Lower leg skin (tissue), 3 donors: ENCODE data around the gene CACNB4.
"Not testable (repeated sequence)": the region's sequence is repeated elsewhere in the genome, so short reads cannot be mapped to it uniquely, and the experiment has no call there.

Experiments used
- CTCF ChIP-seq, 3 donors: fragments of 450-650 bp; IDR thresholded peaks; one replicate each; pipeline ENCODE4 v1.5.1; 2016; ENCODE audit warnings: antibody characterized with exemption in 3 of 3, mild to moderate bottlenecking in 3 of 3, moderate library complexity in 2 of 3
- POLR2A ChIP-seq, 2 donors: fragments of 450-650 bp; IDR thresholded peaks; one replicate each; pipeline ENCODE4 v1.6.1; 2016 to 2017; ENCODE audit warnings: antibody characterized with exemption in 2 of 2, mild to moderate bottlenecking in 1 of 2, moderate library complexity in 1 of 2

GRCh38 chr2:152021001-152021400 is 77.8 kb downstream of the CACNB4 start:
- not testable (repeated sequence) for TF ChIP-seq CTCF, POLR2A (IDR thresholded peaks at IDR 0.05)
